Vagina (tissue), 2 donors: ENCODE results near the gene STRA6.

Experiments
- CTCF ChIP-seq, 3 experiments: fragments of 450-650 bp in 2 of 3; fragments of 200-600 bp in 1 of 3; sonication (generic) in 1 of 3; IDR thresholded peaks; one replicate each; pipeline ENCODE4 v1.5.1; 2017 to 2019; ENCODE audit warnings: antibody characterized with exemption in 3 of 3, mild to moderate bottlenecking in 2 of 3, moderate library complexity in 2 of 3
- POLR2A ChIP-seq, 2 donors: fragments of 450-650 bp; IDR thresholded peaks; one replicate each; pipeline ENCODE4 v1.6.1; 2017; ENCODE audit warnings: antibody characterized with exemption in 2 of 2, mild to moderate bottlenecking in 2 of 2, moderate library complexity in 2 of 2
- POLR2AphosphoS5 ChIP-seq, 2 donors: sonication (generic); formaldehyde crosslinking; IDR thresholded peaks; one replicate each; pipeline ENCODE4 v1.9.0; 2017; ENCODE audit warnings: antibody characterized with exemption in 2 of 2, mild to moderate bottlenecking in 2 of 2, low read depth in 1 of 2; ENCODE audit not compliant: insufficient read depth in 1 of 2

- TF ChIP-seq CTCF (IDR thresholded peaks at IDR 0.05) (no peak), POLR2AphosphoS5 (IDR thresholded peaks at IDR 0.05; ENCODE audit: insufficient read depth in 1 of 2, low read depth in 1 of 2) (no peak), POLR2A (IDR thresholded peaks at IDR 0.05) (no peak)
Measured at GRCh38 chr15:74184582-74185091, 17.9 kb downstream of the STRA6 start.
